ENCODE results near the gene S100P. TPM values are rescaled to one million over a fixed set of nuclear protein-coding genes. Genes with fewer than 3 reads are reported as not detected.

S100P gene
- 32.2 to 75.0 TPM (median 64.2 TPM) in 5 replicates for total RNA-seq (2022; extraction: Qiagen RNA extraction)

GRCh38 chr4:6693231-6694176 is at the start of gene S100P:
Gene S100P, plus strand, starts transcription at chr4:6693878. Its CDS starts 55 bp downstream, at chr4:6693933.

GRCh38 chr4:6709230-6710114 is 15.8 kb downstream of the S100P start, which contains the start of gene MRFAP1L1:
Gene MRFAP1L1, minus strand, starts transcription at chr4:6709865. Its CDS starts 236 bp downstream, at chr4:6709629.

GRCh38 chr4:6716018-6716911 is 22.6 kb downstream of the S100P start, which contains the start of gene BLOC1S4:
Gene BLOC1S4, plus strand, starts transcription at chr4:6716174. Its CDS starts 36 bp downstream, at chr4:6716210.

Other genes with a start within 250 kb of the S100P start
- gene PPP2R2C, start 221.3 kb upstream of the S100P start, total RNA-seq (2022; extraction: Qiagen RNA extraction) = 32.1 to 41.3 TPM (median 38.7 TPM) in 5 replicates
- gene MAN2B2, start 118.7 kb upstream of the S100P start, total RNA-seq (2022; extraction: Qiagen RNA extraction) = 8.2 to 10.6 TPM (median 9.6 TPM) in 5 replicates
- 248 to 261 TPM (median 249 TPM) in 5 replicates for gene MRFAP1, start 53.2 kb upstream of the S100P start, total RNA-seq (2022; extraction: Qiagen RNA extraction)
- 30.9 to 36.6 TPM (median 34.0 TPM) in 5 replicates for gene MRFAP1L1, start 16.0 kb downstream of the S100P start, total RNA-seq (2022; extraction: Qiagen RNA extraction)
- gene BLOC1S4, start 22.3 kb downstream of the S100P start, total RNA-seq (2022; extraction: Qiagen RNA extraction) = 11.5 to 17.1 TPM (median 16.0 TPM) in 5 replicates
- gene KIAA0232, start 88.8 kb downstream of the S100P start, total RNA-seq (2022; extraction: Qiagen RNA extraction) = 5.8 to 8.9 TPM (median 8.7 TPM) in 5 replicates
- 30.9 to 35.8 TPM (median 34.1 TPM) in 5 replicates for gene TBC1D14, start 215.9 kb downstream of the S100P start, total RNA-seq (2022; extraction: Qiagen RNA extraction)